H1 (cell line): Measurements from ENCODE around the gene QSOX2. TPM values are rescaled to one million over a fixed set of nuclear protein-coding genes. Genes with fewer than 3 reads are reported as not detected.

Experiments used
- BCL11A ChIP-seq, 2 experiments: IDR thresholded peaks; one replicate each; pipeline ENCODE4 v1.6.1; 2011; ENCODE audit warnings: low read depth in 2 of 2, low read length in 2 of 2, mild to moderate bottlenecking in 2 of 2
- CEBPB ChIP-seq: IDR thresholded peaks from 2 replicates; pipeline ENCODE4 v1.6.1; 2012; ENCODE audit warnings: low read depth, low read length
- CHD2 ChIP-seq: IDR thresholded peaks from 2 replicates; pipeline ENCODE4 v1.6.1; 2012; ENCODE audit warnings: low read length, improper control_type of control experiment
- JUND ChIP-seq: IDR thresholded peaks from 2 replicates; pipeline ENCODE4 v1.6.1; 2011; ENCODE audit warnings: mild to moderate bottlenecking, improper control_type of control experiment, low read length
- NRF1 ChIP-seq: IDR thresholded peaks from 2 replicates; pipeline ENCODE4 v1.6.1; 2011; ENCODE audit warnings: mild to moderate bottlenecking, low read depth, low read length, improper control_type of control experiment
- RBBP5 ChIP-seq: IDR thresholded peaks from 2 replicates; pipeline ENCODE4 v1.7.1; 2012; ENCODE audit warnings: low read depth, mild to moderate bottlenecking, inconsistent platforms, low read length, moderate library complexity, borderline replicate concordance
- SAP30 ChIP-seq: fragments of 300-600 bp; sonication (generic); IDR thresholded peaks from 2 replicates; pipeline ENCODE4 v1.7.1; 2012; ENCODE audit warnings: low read length, moderate library complexity, mild to moderate bottlenecking, inconsistent platforms; ENCODE audit not compliant: insufficient read depth, insufficient replicate concordance
- polyA plus RNA-seq, 7 experiments: library from polyadenylated mRNA; depleted of rRNA in 3 of 7; stranded (reverse) in 5 of 7; unstranded in 2 of 7; fragments of >200 nt in 5 of 7; fragments of 200-250 nt in 2 of 7; gene quantifications; 1 replicate in 5 of 7; 2 replicates in 1 of 7; 4 replicates in 1 of 7; pipeline versions ENCODE4 v1.2.1 to v1.2.3, GENCODE V29; 2011 to 2013; ENCODE audit warnings: missing spikeins in 2 of 7, mixed read lengths in 2 of 7
- total RNA-seq: library from RNA; stranded (reverse); fragmentation: NEBNext Ultra II Directional; extraction: Animal tissue kit (Norgen Biotek cat#: 25700); gene quantifications from 2 replicates; pipeline ENCODE4 v1.2.1, GENCODE V29; 2021

The QSOX2 gene
- total and polyA plus RNA-seq, 2 of the 8 experiments (the other 6 are each of a cell fraction or from before 2014, with no cell fraction given) = 18.0 to 28.6 TPM

DNA sequence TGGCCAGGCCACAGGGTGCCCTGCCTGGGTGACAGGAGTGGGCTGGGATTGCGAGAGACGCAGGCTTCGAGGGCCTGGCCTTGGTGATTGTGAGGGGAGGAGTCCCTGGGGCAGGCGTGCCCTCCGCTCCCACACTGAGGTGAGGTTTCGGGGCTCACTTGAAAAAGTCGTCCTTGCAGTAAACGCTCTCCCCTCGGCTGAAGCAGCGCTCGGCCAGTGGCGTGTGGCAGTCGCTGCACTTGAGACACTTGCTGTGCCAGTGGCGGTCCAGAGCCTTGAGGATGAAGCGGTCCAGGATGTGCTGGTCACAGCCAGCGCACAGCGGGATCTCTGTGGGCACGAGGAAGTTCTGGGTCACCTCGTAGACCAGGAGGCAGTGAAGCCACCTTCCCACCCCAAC lies 45.2 kb downstream of the QSOX2 start (continued):
- TF ChIP-seq CEBPB (no peak), JUND (no peak), CHD2 (no peak), BCL11A (IDR thresholded peaks at IDR 0.05; ENCODE audit: low read depth in 2 of 2, low read length in 2 of 2) (no peak), SAP30 (no peak), NRF1 (no peak), RBBP5 (no peak)
